Vagina (tissue), 2 donors: ENCODE results near the gene S100B.

Experiments used
- CTCF ChIP-seq, 3 experiments: fragments of 450-650 bp in 2 of 3; fragments of 200-600 bp in 1 of 3; sonication (generic) in 1 of 3; IDR thresholded peaks; one replicate each; pipeline ENCODE4 v1.5.1; 2017 to 2019; ENCODE audit warnings: antibody characterized with exemption in 3 of 3, mild to moderate bottlenecking in 2 of 3, moderate library complexity in 2 of 3
- POLR2A ChIP-seq, 2 donors: fragments of 450-650 bp; IDR thresholded peaks; one replicate each; pipeline ENCODE4 v1.6.1; 2017; ENCODE audit warnings: antibody characterized with exemption in 2 of 2, mild to moderate bottlenecking in 2 of 2, moderate library complexity in 2 of 2
- POLR2AphosphoS5 ChIP-seq, 2 donors: sonication (generic); formaldehyde crosslinking; IDR thresholded peaks; one replicate each; pipeline ENCODE4 v1.9.0; 2017; ENCODE audit warnings: antibody characterized with exemption in 2 of 2, mild to moderate bottlenecking in 2 of 2, low read depth in 1 of 2; ENCODE audit not compliant: insufficient read depth in 1 of 2

- TF ChIP-seq POLR2A (IDR thresholded peaks at IDR 0.05) (no peak), CTCF (IDR thresholded peaks at IDR 0.05) (no peak), POLR2AphosphoS5 (IDR thresholded peaks at IDR 0.05; ENCODE audit: insufficient read depth in 1 of 2, low read depth in 1 of 2) (no peak)
These were observed 22.8 kb upstream of the S100B start for GRCh38 chr21:46627726-46628125.
